IMR-90 (cell line): ENCODE results near the gene RAI14. TPM values are rescaled to one million over a fixed set of nuclear protein-coding genes. Genes with fewer than 3 reads are reported as not detected.
A peak's percentile ranks its signal among the peaks of the same experiment; 100 is the strongest.

Experiments used
- ATAC-seq: fragments of 200-7000 bp; cut with Tn5 transposase; 2 replicates; pipeline ENCODE4 v1.9.1; 2020; ENCODE audit warnings: low read depth, mild to moderate bottlenecking, moderate library complexity
- BruUV-seq: library from RNA; stranded (reverse); fragments of 400-500 nt; replicated peaks from 2 replicates; lab custom pipeline; 2021; lab: Mats Ljungman, UMichigan
- CTCF ChIA-PET: fragments of 300-600 bp; formaldehyde crosslinking; extraction: SDS; loops from one replicate; lab custom pipeline; 2021; ENCODE audit warnings: antibody characterized with exemption; lab: Yijun Ruan, JAX
- POLR2A ChIA-PET: fragments of 300-600 bp; sonication (Branson Sonifier 250); formaldehyde crosslinking; loops from one replicate; lab custom pipeline; 2022; ENCODE audit warnings: antibody characterized with exemption; ENCODE audit not compliant: unreplicated experiment; lab: Charles Lee
- DNase-seq: peaks from one replicate; pipeline ENCODE4 v3.0.0; 2013
- H2AFZ ChIP-seq: replicated peaks from 2 replicates; pipeline ENCODE3; 2013; ENCODE audit warnings: low read length, mild to moderate bottlenecking; ENCODE audit not compliant: poor library complexity
- H2AK5ac ChIP-seq: 2 replicates; pipeline ENCODE4 v1.6.1; 2013; ENCODE audit warnings: low read depth, low read length, inconsistent platforms
- H2AK9ac ChIP-seq: replicated peaks from 2 replicates; pipeline ENCODE3; 2013; ENCODE audit warnings: mild to moderate bottlenecking, low read depth, low read length, moderate library complexity; ENCODE audit not compliant: poor library complexity
- H2BK120ac ChIP-seq: 2 replicates; pipeline ENCODE4 v1.6.1; 2013; ENCODE audit warnings: low read depth, low read length, inconsistent platforms
- H2BK15ac ChIP-seq: 3 replicates; pipeline ENCODE4 v1.6.1; 2013; ENCODE audit warnings: low read depth, low read length, inconsistent platforms
- H2BK20ac ChIP-seq: 2 replicates; pipeline ENCODE4 v1.6.1; 2013; ENCODE audit warnings: low read depth, mild to moderate bottlenecking, inconsistent platforms, low read length, moderate library complexity
- H2BK5ac ChIP-seq: 2 replicates; pipeline ENCODE4 v1.6.1; 2013; ENCODE audit warnings: mild to moderate bottlenecking, low read depth, low read length, inconsistent platforms; ENCODE audit not compliant: poor library complexity, severe bottlenecking
- H3K14ac ChIP-seq: replicated peaks from 2 replicates; pipeline ENCODE4 v1.6.1; 2013; ENCODE audit warnings: low read depth, low read length, inconsistent platforms
- H3K18ac ChIP-seq: 2 replicates; pipeline ENCODE4 v1.6.1; 2013; ENCODE audit warnings: low read depth, low read length, control low read depth
- H3K23ac ChIP-seq: 2 replicates; pipeline ENCODE4 v1.6.1; 2013; ENCODE audit warnings: low read depth, low read length, inconsistent platforms
- H3K27ac ChIP-seq: 2 replicates; pipeline ENCODE4 v1.5.1; 2013; ENCODE audit warnings: mild to moderate bottlenecking, control low read depth, low read length; ENCODE audit not compliant: insufficient read depth
- H3K27me3 ChIP-seq: 2 replicates; pipeline ENCODE4 v1.6.1; 2013; ENCODE audit warnings: low read length; ENCODE audit not compliant: control insufficient read depth, insufficient read depth
- H3K36me3 ChIP-seq: 2 replicates; pipeline ENCODE4 v1.6.1; 2013; ENCODE audit warnings: low read length, mixed read lengths; ENCODE audit not compliant: control insufficient read depth, insufficient read depth
- H3K4ac ChIP-seq: 2 replicates; pipeline ENCODE4 v1.6.1; 2013; ENCODE audit warnings: low read depth, low read length, inconsistent platforms
- H3K4me1 ChIP-seq: 2 replicates; pipeline ENCODE4 v1.6.1; 2013; ENCODE audit warnings: low read length, mixed read lengths; ENCODE audit not compliant: control insufficient read depth, insufficient read depth
- H3K4me2 ChIP-seq: 2 replicates; pipeline ENCODE4 v1.6.1; 2013; ENCODE audit warnings: low read depth, mild to moderate bottlenecking, control low read depth, low read length, moderate library complexity
- H3K4me3 ChIP-seq: 2 replicates; pipeline ENCODE4 v1.5.1; 2013; ENCODE audit warnings: low read depth, mild to moderate bottlenecking, control low read depth, low read length, moderate library complexity; ENCODE audit not compliant: insufficient read depth
- H3K56ac ChIP-seq: 2 replicates; pipeline ENCODE4 v1.6.1; 2013; ENCODE audit warnings: low read length, inconsistent platforms; ENCODE audit not compliant: insufficient read depth; ENCODE audit errors: extremely low read depth
- H3K79me1 ChIP-seq, 2 experiments: 2 replicates each; pipeline ENCODE4 v1.6.1; 2013; ENCODE audit warnings: low read length in 2 of 2, inconsistent platforms in 1 of 2, low read depth in 1 of 2
- H3K9ac ChIP-seq: 2 replicates; pipeline ENCODE4 v1.6.1; 2013; ENCODE audit warnings: low read depth, low read length, control low read depth
- H3K9me1 ChIP-seq: 2 replicates; pipeline ENCODE4 v1.6.1; 2013; ENCODE audit warnings: low read length, inconsistent platforms; ENCODE audit not compliant: insufficient read depth
- H3K9me3 ChIP-seq: 2 replicates; pipeline ENCODE4 v1.6.1; 2013; ENCODE audit warnings: low read length; ENCODE audit not compliant: control insufficient read depth, insufficient read depth
- H4K20me1 ChIP-seq: 2 replicates; pipeline ENCODE4 v1.6.1; 2013; ENCODE audit warnings: low read length, inconsistent platforms; ENCODE audit not compliant: insufficient read depth
- H4K5ac ChIP-seq: 2 replicates; pipeline ENCODE4 v1.6.1; 2013; ENCODE audit warnings: mild to moderate bottlenecking, low read depth, low read length, control low read depth
- H4K8ac ChIP-seq, 2 experiments: 2 replicates each; pipeline ENCODE4 v1.6.1; 2013; ENCODE audit warnings: low read depth in 2 of 2, low read length in 2 of 2, control low read depth in 1 of 2, inconsistent platforms in 1 of 2
- H4K91ac ChIP-seq: 2 replicates; pipeline ENCODE4 v1.6.1; 2013; ENCODE audit warnings: low read depth, low read length, inconsistent platforms; ENCODE audit not compliant: insufficient read depth
- BHLHE40 ChIP-seq: fragments of 150-350 bp; IDR thresholded peaks from 2 replicates; pipeline ENCODE4 v1.6.1; 2016; ENCODE audit warnings: mild to moderate bottlenecking, low read depth, low read length
- CEBPB ChIP-seq: IDR thresholded peaks from 2 replicates; pipeline ENCODE4 v1.6.1; 2012; ENCODE audit warnings: low read depth, low read length, improper control_type of control experiment
- CHD1 ChIP-seq: IDR thresholded peaks from 2 replicates; pipeline ENCODE4 v1.6.1; 2012; ENCODE audit warnings: low read depth, low read length, improper control_type of control experiment
- CTCF ChIP-seq: conservative IDR thresholded peaks from 2 replicates; pipeline ENCODE4 v1.5.1; 2012; ENCODE audit warnings: mild to moderate bottlenecking, low read depth, low read length, improper control_type of control experiment
- FOS ChIP-seq: fragments of 150-350 bp; IDR thresholded peaks from 2 replicates; pipeline ENCODE4 v1.6.1; 2016; ENCODE audit warnings: low read depth, low read length
- MAFK ChIP-seq: IDR thresholded peaks from 2 replicates; pipeline ENCODE4 v1.6.1; 2012; ENCODE audit warnings: low read depth, low read length, improper control_type of control experiment
- MAZ ChIP-seq: IDR thresholded peaks from 2 replicates; pipeline ENCODE4 v1.6.1; 2012; ENCODE audit warnings: low read depth, mild to moderate bottlenecking, low read length, improper control_type of control experiment, moderate library complexity, borderline replicate concordance
- MXI1 ChIP-seq: IDR thresholded peaks from 2 replicates; pipeline ENCODE4 v1.6.1; 2012; ENCODE audit warnings: low read depth, mild to moderate bottlenecking, low read length, moderate library complexity, borderline replicate concordance
- NFE2L2 ChIP-seq: fragments of 150-350 bp; IDR thresholded peaks from 2 replicates; pipeline ENCODE4 v1.6.1; 2016; ENCODE audit warnings: low read depth, mild to moderate bottlenecking, low read length
- POLR2A ChIP-seq: IDR thresholded peaks from 2 replicates; pipeline ENCODE4 v1.6.1; 2012; ENCODE audit warnings: mild to moderate bottlenecking, low read depth, low read length
- RCOR1 ChIP-seq: IDR thresholded peaks from 2 replicates; pipeline ENCODE4 v1.6.1; 2012; ENCODE audit warnings: mild to moderate bottlenecking, low read length, improper control_type of control experiment; ENCODE audit not compliant: insufficient replicate concordance
- USF2 ChIP-seq: fragments of 150-350 bp; IDR thresholded peaks from 2 replicates; pipeline ENCODE4 v1.6.1; 2017; ENCODE audit warnings: mild to moderate bottlenecking, antibody characterized with exemption, low read length, low read depth
- WGBS, 2 experiments: methylation state at CpG; one replicate each; pipeline versions ENCODE4 v1.1.5 to v1.1.7; 2013; ENCODE audit warnings: missing lambda C conversion rate in 2 of 2; ENCODE audit not compliant: insufficient read length in 1 of 2; ENCODE audit errors: extremely low coverage in 2 of 2; 5-methylcytosine and 5-hydroxymethylcytosine counted together
- dilution Hi-C: fragments of 300-500 bp; cut with HindIII; formaldehyde crosslinking; loops from one replicate; pipeline ENCODE4 v1.14.3; 2018; ENCODE audit warnings: low sequenced_read_pairs; ENCODE audit not compliant: unreplicated experiment
- in situ Hi-C: fragments of 300-500 bp; cut with MboI; formaldehyde crosslinking; loops from 3 replicates; pipeline ENCODE4 v1.14.3; 2019; ENCODE audit warnings: low sequenced_read_pairs, inconsistent platforms, mixed read lengths
- intact Hi-C: fragments of 100-400 bp; cut with micrococcal nuclease; formaldehyde crosslinking; loops from 2 replicates; pipeline ENCODE4 v1.10.0; 2022
- polyA plus RNA-seq, 3 experiments: library from polyadenylated mRNA; depleted of rRNA; stranded (reverse); fragments of >200 nt; gene quantifications; 2 replicates each; pipeline ENCODE4 v1.2.3, GENCODE V29; 2012; ENCODE audit warnings: low replicate concordance in 1 of 3
- total RNA-seq: library from RNA; depleted of rRNA; stranded (reverse); fragments of >200 nt; gene quantifications from 2 replicates; pipeline ENCODE4 v1.2.3, GENCODE V29; 2012
- TF ChIP-seq, protein P1 (sequence below): fragments of 150-350 bp; IDR thresholded peaks from 2 replicates; pipeline ENCODE4 v1.6.1; 2016; ENCODE audit warnings: low read depth, mild to moderate bottlenecking, low read length, moderate library complexity, borderline replicate concordance

RAI14 gene
- total and polyA plus RNA-seq, 2 of the 4 experiments (the other 2 are of a cell fraction), result 221 to 267 TPM

DNA sequence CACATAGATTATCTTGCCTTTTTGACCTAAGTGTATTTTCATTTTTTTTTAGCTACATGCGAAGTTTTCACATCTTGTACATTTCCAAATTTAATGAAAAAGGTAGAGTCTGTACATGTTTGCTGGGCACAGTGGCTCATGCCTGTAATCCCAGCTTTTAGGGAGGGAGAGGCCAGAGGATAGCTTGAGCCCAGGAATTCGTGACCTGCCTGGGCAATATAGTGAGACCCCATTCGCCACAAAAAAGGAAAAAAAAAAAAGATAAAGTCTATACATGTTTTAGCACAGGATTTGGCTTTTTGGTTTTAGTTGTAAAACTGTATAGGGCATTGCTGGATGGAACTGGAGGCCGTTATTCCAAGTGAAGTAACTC lies 28.8 kb downstream of the RAI14 start:
- ChIA-PET POLR2A (no interaction called here), CTCF (no interaction called here)
- Histone ChIP-seq H3K27ac (peak overlapping the region; percentile 24; the same call in 1 of the 2 replicates), H3K4me1 (peaks cover 23% of the 10 kb centered on the region), H3K56ac (no peak overlapping the region), H2AFZ (no peak overlapping the region), H3K23ac (no peak overlapping the region), H3K27me3 (no peaks in the 10 kb centered on the region), H4K8ac (no peak overlapping the region), H2BK120ac (no peak overlapping the region), H3K4me3 (no peak overlapping the region), H4K5ac (no peak overlapping the region), H2AK5ac (no peak overlapping the region), H3K9ac (no peak overlapping the region; the same call in 1 of the 2 replicates), H2BK15ac (no peak overlapping the region), H3K4me2 (no peak overlapping the region), H3K79me1 (peaks cover 8 to 76% of the 10 kb centered on the region in 2 experiments), H2BK5ac (peak overlapping the region; percentile 97), H3K9me3 (no peaks in the 10 kb centered on the region), H3K36me3 (peaks cover 19% of the 10 kb centered on the region), H4K91ac (no peak overlapping the region), H3K9me1 (peaks cover 31% of the 10 kb centered on the region), H4K20me1 (peaks cover 92% of the 10 kb centered on the region), H2AK9ac (no peak overlapping the region), H3K14ac (peak overlapping the region; percentile 88; the same call in 1 of the 2 replicates), H2BK20ac (no peak overlapping the region), H3K18ac (no peak overlapping the region), H3K4ac (no peak overlapping the region)
- dilution Hi-C loops (no loop called here), intact Hi-C loops (loop anchor here (10.0 kb wide), 1 partner anchor 160 kb away; no protein-coding TSS in a partner anchor), in situ Hi-C loops (no loop called here)
- TF ChIP-seq, protein P1, sequence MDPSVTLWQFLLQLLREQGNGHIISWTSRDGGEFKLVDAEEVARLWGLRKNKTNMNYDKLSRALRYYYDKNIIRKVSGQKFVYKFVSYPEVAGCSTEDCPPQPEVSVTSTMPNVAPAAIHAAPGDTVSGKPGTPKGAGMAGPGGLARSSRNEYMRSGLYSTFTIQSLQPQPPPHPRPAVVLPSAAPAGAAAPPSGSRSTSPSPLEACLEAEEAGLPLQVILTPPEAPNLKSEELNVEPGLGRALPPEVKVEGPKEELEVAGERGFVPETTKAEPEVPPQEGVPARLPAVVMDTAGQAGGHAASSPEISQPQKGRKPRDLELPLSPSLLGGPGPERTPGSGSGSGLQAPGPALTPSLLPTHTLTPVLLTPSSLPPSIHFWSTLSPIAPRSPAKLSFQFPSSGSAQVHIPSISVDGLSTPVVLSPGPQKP, result no peak
- TF ChIP-seq MAFK (no peak), MAZ (no peak), USF2 (no peak), POLR2A (no peak), CEBPB (no peak), NFE2L2 (no peak), FOS (no peak), BHLHE40 (no peak), CTCF (no peak), RCOR1 (no peak), CHD1 (no peak), MXI1 (no peak)
- no TSS peak for BruUV-seq
- 100% methylated on average over 1 of the region's 4 CpGs; no CpG with 5 or more reads in 1 of the 2 experiments for WGBS, 2 experiments
- DNase-seq (no peak), ATAC-seq (no peak)
